H9 (cell line): Measurements from ENCODE around the gene ZNF57. TPM values are rescaled to one million over a fixed set of nuclear protein-coding genes. Genes with fewer than 3 reads are reported as not detected.

Source experiments
- DNase-seq: peaks from one replicate; pipeline ENCODE4 v3.0.0-alpha.2; 2017
- H2AFZ ChIP-seq: one replicate; pipeline ENCODE4 v1.6.1; 2013; ENCODE audit warnings: mild to moderate bottlenecking, low read length, control low read depth, moderate library complexity
- H2AK5ac ChIP-seq: 2 replicates; pipeline ENCODE4 v1.6.1; 2013; ENCODE audit warnings: low read length, control low read depth, mixed read lengths; ENCODE audit not compliant: insufficient read length
- H2BK120ac ChIP-seq: one replicate; pipeline ENCODE4 v1.6.1; 2013; ENCODE audit warnings: low read depth, mild to moderate bottlenecking, low read length, control low read depth, inconsistent platforms; ENCODE audit not compliant: poor library complexity, severe bottlenecking
- H2BK12ac ChIP-seq: 2 replicates; pipeline ENCODE4 v1.6.1; 2013; ENCODE audit warnings: low read length, control low read depth, mixed read lengths, low read depth; ENCODE audit not compliant: insufficient read length
- H2BK15ac ChIP-seq: 2 replicates; pipeline ENCODE4 v1.6.1; 2013; ENCODE audit warnings: low read depth, low read length, control low read depth
- H2BK20ac ChIP-seq: one replicate; pipeline ENCODE4 v1.6.1; 2013; ENCODE audit warnings: low read depth, mild to moderate bottlenecking, low read length, control low read depth, inconsistent platforms; ENCODE audit not compliant: poor library complexity, severe bottlenecking
- H2BK5ac ChIP-seq: 2 replicates; pipeline ENCODE4 v1.6.1; 2013; ENCODE audit warnings: low read length, control low read depth, mixed read lengths; ENCODE audit not compliant: insufficient read length
- H3K14ac ChIP-seq: 2 replicates; pipeline ENCODE4 v1.6.1; 2013; ENCODE audit warnings: low read length, control low read depth; ENCODE audit not compliant: insufficient read depth
- H3K18ac ChIP-seq: 2 replicates; pipeline ENCODE4 v1.6.1; 2013; ENCODE audit warnings: low read depth, mild to moderate bottlenecking, mixed read lengths, low read length, control low read depth; ENCODE audit not compliant: insufficient read length
- H3K23ac ChIP-seq: 2 replicates; pipeline ENCODE4 v1.6.1; 2013; ENCODE audit warnings: low read length, control low read depth, mixed read lengths, low read depth; ENCODE audit not compliant: insufficient read length
- H3K23me2 ChIP-seq: 2 replicates; pipeline ENCODE4 v1.6.1; 2013; ENCODE audit warnings: low read depth, mild to moderate bottlenecking, mixed read lengths, low read length, control low read depth; ENCODE audit not compliant: insufficient read length, poor library complexity, severe bottlenecking
- H3K27ac ChIP-seq: 2 replicates; pipeline ENCODE4 v1.5.1; 2013; ENCODE audit warnings: low read length, control low read depth, mixed read lengths, low read depth; ENCODE audit not compliant: insufficient read length
- H3K27me3 ChIP-seq: 2 replicates; pipeline ENCODE4 v1.6.1; 2013; ENCODE audit warnings: low read length, control low read depth, inconsistent platforms; ENCODE audit not compliant: insufficient read depth
- H3K4ac ChIP-seq: 2 replicates; pipeline ENCODE4 v1.6.1; 2013; ENCODE audit warnings: low read depth, mild to moderate bottlenecking, control low read depth, inconsistent platforms, low read length, moderate library complexity
- H3K4me1 ChIP-seq: 2 replicates; pipeline ENCODE4 v1.6.1; 2013; ENCODE audit warnings: low read length, control low read depth, inconsistent platforms; ENCODE audit not compliant: insufficient read depth
- H3K4me2 ChIP-seq: 2 replicates; pipeline ENCODE4 v1.6.1; 2013; ENCODE audit warnings: low read length, control low read depth, mixed read lengths; ENCODE audit not compliant: insufficient read length, insufficient read depth
- H3K56ac ChIP-seq: 2 replicates; pipeline ENCODE4 v1.6.1; 2013; ENCODE audit warnings: low read depth, mild to moderate bottlenecking, mixed read lengths, low read length, control low read depth; ENCODE audit not compliant: insufficient read length
- H3K79me1 ChIP-seq: 2 replicates; pipeline ENCODE4 v1.6.1; 2013; ENCODE audit warnings: low read depth, mild to moderate bottlenecking, moderate library complexity, low read length, control low read depth, inconsistent platforms; ENCODE audit not compliant: insufficient read depth, poor library complexity, severe bottlenecking
- H3K79me2 ChIP-seq: 2 replicates; pipeline ENCODE4 v1.6.1; 2013; ENCODE audit warnings: low read length, control low read depth, inconsistent platforms; ENCODE audit not compliant: insufficient read depth
- H3K9ac ChIP-seq: 2 replicates; pipeline ENCODE4 v1.6.1; 2013; ENCODE audit warnings: low read length, control low read depth, mixed read lengths; ENCODE audit not compliant: insufficient read length; ENCODE audit errors: extremely low read depth
- H3K9me3 ChIP-seq: one replicate; pipeline ENCODE4 v1.6.1; 2013; ENCODE audit warnings: low read depth, low read length, inconsistent platforms; ENCODE audit not compliant: control insufficient read depth
- H3T11ph ChIP-seq: one replicate; pipeline ENCODE4 v1.6.1; 2013; ENCODE audit warnings: mild to moderate bottlenecking, low read length, control low read depth, inconsistent platforms
- H4K20me1 ChIP-seq: one replicate; pipeline ENCODE4 v1.6.1; 2013; ENCODE audit not compliant: control insufficient read depth, insufficient read length, insufficient read depth
- H4K5ac ChIP-seq: 2 replicates; pipeline ENCODE4 v1.6.1; 2013; ENCODE audit warnings: low read depth, mild to moderate bottlenecking, mixed read lengths, low read length, control low read depth; ENCODE audit not compliant: insufficient read length
- H4K8ac ChIP-seq: replicated peaks from 2 replicates; pipeline ENCODE4 v1.6.1; 2013; ENCODE audit warnings: low read length, control low read depth, mixed read lengths, low read depth; ENCODE audit not compliant: insufficient read length
- H4K91ac ChIP-seq: 2 replicates; pipeline ENCODE4 v1.6.1; 2013; ENCODE audit warnings: low read depth, mild to moderate bottlenecking, moderate library complexity, mixed read lengths, low read length, control low read depth; ENCODE audit not compliant: insufficient read length
- H3K27ac Mint-ChIP-seq, 3 experiments: 2 replicates in 2 of 3; 3 replicates in 1 of 3; pipeline ENCODE4 v1.8.0; 2020 to 2021; ENCODE audit warnings: mixed read lengths in 3 of 3, mild to moderate bottlenecking in 1 of 3, moderate library complexity in 1 of 3
- H3K27me3 Mint-ChIP-seq: 2 replicates; pipeline ENCODE4 v1.8.0; 2021; ENCODE audit warnings: low read depth, mild to moderate bottlenecking, moderate library complexity, mixed read lengths
- H3K36me3 Mint-ChIP-seq, 3 experiments: 2 replicates in 2 of 3; 3 replicates in 1 of 3; pipeline ENCODE4 v1.8.0; 2020 to 2021; ENCODE audit warnings: low read depth in 3 of 3, mixed read lengths in 3 of 3; ENCODE audit not compliant: insufficient read depth in 1 of 3
- H3K4me1 Mint-ChIP-seq, 2 experiments: 2 replicates each; pipeline ENCODE4 v1.8.0; 2020; ENCODE audit warnings: mixed read lengths in 2 of 2
- H3K4me3 Mint-ChIP-seq, 2 experiments: 2 replicates in 1 of 2; 3 replicates in 1 of 2; pipeline ENCODE4 v1.8.0; 2020 to 2021; ENCODE audit warnings: mild to moderate bottlenecking in 2 of 2, mixed read lengths in 2 of 2, moderate library complexity in 1 of 2
- H3K9me3 Mint-ChIP-seq, 2 experiments: 2 replicates in 1 of 2; 3 replicates in 1 of 2; pipeline ENCODE4 v1.8.0; 2020; ENCODE audit warnings: mild to moderate bottlenecking in 2 of 2, mixed read lengths in 2 of 2, moderate library complexity in 1 of 2
- CTCF ChIP-seq: fragments of 200-600 bp; sonication (generic); conservative IDR thresholded peaks from 3 replicates; pipeline ENCODE4 v1.8.0; 2021; ENCODE audit warnings: antibody characterized with exemption, mild to moderate bottlenecking
- WGBS: extraction: QIAGEN DNeasy Blood & Tissue Kit; methylation state at CpG from one replicate; pipeline ENCODE4 v1.1.7; 2013; ENCODE audit warnings: missing lambda C conversion rate, low lambda C conversion rate, mixed read lengths; ENCODE audit not compliant: insufficient read length; ENCODE audit errors: extremely low coverage; 5-methylcytosine and 5-hydroxymethylcytosine counted together
- total RNA-seq: library from RNA; stranded (reverse); gene quantifications from 2 replicates; pipeline ENCODE4 v1.2.1, GENCODE V29; 2021

The ZNF57 gene
- total RNA-seq, 1 experiment from 2014 or later, result 7.8 TPM

- Histone ChIP-seq H4K8ac (no peak overlapping the region), H2BK20ac (no peak overlapping the region), H3K14ac (no peak overlapping the region), H3K79me1 (no peaks in the 10 kb centered on the region), H4K20me1 (no peaks in the 10 kb centered on the region), H2AK5ac (no peak overlapping the region), H2BK15ac (no peak overlapping the region), H3K56ac (no peak overlapping the region), H4K91ac (no peak overlapping the region), H3K23me2 (no peaks in the 10 kb centered on the region), H3K4me1 (peaks cover 3% of the 10 kb centered on the region; the same call in 1 of the 2 replicates), H3K27ac (no peak overlapping the region), H3K18ac (no peak overlapping the region), H4K5ac (no peak overlapping the region), H3K23ac (no peak overlapping the region), H2AFZ (no peak overlapping the region), H3K4ac (no peak overlapping the region), H3K9me3 (no peaks in the 10 kb centered on the region), H3K9ac (peak overlapping the region; percentile 80), H2BK5ac (no peak overlapping the region), H3K4me2 (peak overlapping the region; percentile 76), H3K27me3 (no peaks in the 10 kb centered on the region), H2BK120ac (no peak overlapping the region), H2BK12ac (no peak overlapping the region), H3T11ph (no peak overlapping the region), H3K79me2 (peaks cover 5% of the 10 kb centered on the region; the same call in 1 of the 2 replicates)
- H3K9me3 Mint-ChIP-seq, result no peaks in the 10 kb centered on the region
- H3K36me3 Mint-ChIP-seq, result no peaks in the 10 kb centered on the region; a peak in 1 of 7 replicates
- H3K27me3 Mint-ChIP-seq, result no peaks in the 10 kb centered on the region
- peak overlapping the region; percentile 97 to 98 (median 97); a peak in 5 of 7 replicates for H3K27ac Mint-ChIP-seq
- WGBS, result no CpG with 5 or more reads among the region's 11 CpGs
- peak overlapping the region; percentile 97 to 99 for H3K4me3 Mint-ChIP-seq
- DNase-seq, result no peak
- no peak for TF ChIP-seq CTCF
- H3K4me1 Mint-ChIP-seq, result peaks cover 8 to 16% of the 10 kb centered on the region in 2 experiments
These were observed 49.2 kb downstream of the ZNF57 start for GRCh38 chr19:2949939-2950285.
